Mucosa of gallbladder (tissue), 1 donor: Measurements from ENCODE around the gene KRABD2.
"Not testable (repeated sequence)": the region's sequence is repeated elsewhere in the genome, so short reads cannot be mapped to it uniquely, and the experiment has no call there.

ENCODE experiments used
- DNase-seq: peaks from one replicate; pipeline ENCODE4 v3.0.0-alpha.2; 2020; ENCODE audit warnings: low spot score
- donor health status: DM: no; HTN: no; CAD: no.

KRABD2 gene

GRCh38 chr17:8360751-8361150 is 15.8 kb downstream of the KRABD2 start:
- no peak for DNase-seq

- DNase-seq, result no peak
These were observed 16.2 kb downstream of the KRABD2 start for GRCh38 chr17:8360260-8360659.

- no peak for DNase-seq
These were observed 16.7 kb downstream of the KRABD2 start for GRCh38 chr17:8359769-8360168.

- DNase-seq, result no peak
These were observed 18.6 kb downstream of the KRABD2 start for GRCh38 chr17:8357910-8358309.

GRCh38 chr17:8354236-8354635 is 22.3 kb downstream of the KRABD2 start:
- no peak for DNase-seq

GRCh38 chr17:8353736-8354135 is 22.8 kb downstream of the KRABD2 start:
- no peak for DNase-seq

- DNase-seq, result no peak
These were observed 26.2 kb downstream of the KRABD2 start for GRCh38 chr17:8350339-8350738.

- DNase-seq, result not testable (repeated sequence)
These were observed 29.5 kb downstream of the KRABD2 start for GRCh38 chr17:8347001-8347400.

- DNase-seq, result no peak
These were observed 30.4 kb downstream of the KRABD2 start for GRCh38 chr17:8345951-8346665.

- no peak for DNase-seq
These were observed 31.3 kb downstream of the KRABD2 start for GRCh38 chr17:8345052-8345690.

GRCh38 chr17:8341456-8341855 is 35.0 kb downstream of the KRABD2 start:
- DNase-seq, result no peak

GRCh38 chr17:8339540-8339939 is 37.0 kb downstream of the KRABD2 start, which contains the start of gene ODF4:
TSS of gene ODF4 (plus strand) at chr17:8339840. CDS start at chr17:8340052, 212 bp downstream.
- DNase-seq, result no peak

GRCh38 chr17:8338753-8339140 is 37.8 kb downstream of the KRABD2 start:
- no peak for DNase-seq

- DNase-seq, result no peak
These were observed 38.4 kb downstream of the KRABD2 start for GRCh38 chr17:8337802-8338752.

- no peak for DNase-seq
These were observed 43.2 kb downstream of the KRABD2 start for GRCh38 chr17:8333281-8333680.

GRCh38 chr17:8332688-8333087 is 43.8 kb downstream of the KRABD2 start:
- no peak for DNase-seq

- no peak for DNase-seq
These were observed 44.4 kb downstream of the KRABD2 start for GRCh38 chr17:8332128-8332527.

GRCh38 chr17:8327303-8327649 is 49.2 kb downstream of the KRABD2 start:
- no peak for DNase-seq
